ENCODE results near the gene FXYD5. TPM values are rescaled to one million over a fixed set of nuclear protein-coding genes. Genes with fewer than 3 reads are reported as not detected.

Gene FXYD5
- total and polyA plus RNA-seq, 9 of the 15 experiments (the other 6 are each of a cell fraction or from before 2014, with no cell fraction given): 104 to 537 (median 174) TPM

DNA sequence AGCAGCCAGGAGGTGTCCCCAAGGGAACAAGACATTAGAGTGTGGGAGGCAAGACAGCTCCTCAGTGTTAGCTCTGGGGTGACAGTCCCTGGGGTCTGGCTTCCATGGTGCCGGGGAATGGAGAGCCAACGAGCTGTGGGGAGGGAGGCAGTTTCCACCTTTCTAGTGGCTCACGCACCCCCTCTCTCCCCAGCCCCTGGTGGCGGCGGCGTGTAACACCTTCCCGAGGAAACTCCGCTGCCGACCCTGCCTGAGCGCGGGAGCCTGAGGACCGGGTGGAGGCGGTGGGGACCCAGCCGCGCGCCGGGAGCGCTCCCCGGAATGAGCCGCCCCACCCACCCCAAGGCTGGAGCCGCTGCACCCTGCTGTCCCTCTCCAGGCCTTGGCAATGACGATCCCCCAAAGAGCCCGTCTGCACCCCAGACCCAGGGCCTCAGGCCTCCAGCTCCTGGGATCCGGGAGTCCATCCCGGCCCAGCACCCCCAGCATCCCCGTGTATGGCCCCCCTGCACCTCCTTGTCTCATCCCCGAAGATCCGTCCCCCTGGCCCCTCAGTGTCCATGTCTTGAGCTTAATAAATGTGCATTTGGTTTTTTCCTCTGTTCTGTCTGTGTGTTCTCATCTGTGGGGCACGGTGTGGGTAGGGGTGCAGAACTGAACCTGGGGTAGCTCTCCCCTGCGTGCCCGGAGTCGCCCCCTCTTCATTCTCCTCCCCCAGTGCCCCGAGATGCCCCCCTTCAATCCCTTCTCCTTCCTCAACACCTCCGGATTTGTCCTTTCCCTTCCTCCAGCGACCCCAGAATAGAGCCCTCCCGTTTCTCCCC lies 622 bp upstream of the FXYD5 start (continued):
- TF ChIP-seq, protein P1, sequence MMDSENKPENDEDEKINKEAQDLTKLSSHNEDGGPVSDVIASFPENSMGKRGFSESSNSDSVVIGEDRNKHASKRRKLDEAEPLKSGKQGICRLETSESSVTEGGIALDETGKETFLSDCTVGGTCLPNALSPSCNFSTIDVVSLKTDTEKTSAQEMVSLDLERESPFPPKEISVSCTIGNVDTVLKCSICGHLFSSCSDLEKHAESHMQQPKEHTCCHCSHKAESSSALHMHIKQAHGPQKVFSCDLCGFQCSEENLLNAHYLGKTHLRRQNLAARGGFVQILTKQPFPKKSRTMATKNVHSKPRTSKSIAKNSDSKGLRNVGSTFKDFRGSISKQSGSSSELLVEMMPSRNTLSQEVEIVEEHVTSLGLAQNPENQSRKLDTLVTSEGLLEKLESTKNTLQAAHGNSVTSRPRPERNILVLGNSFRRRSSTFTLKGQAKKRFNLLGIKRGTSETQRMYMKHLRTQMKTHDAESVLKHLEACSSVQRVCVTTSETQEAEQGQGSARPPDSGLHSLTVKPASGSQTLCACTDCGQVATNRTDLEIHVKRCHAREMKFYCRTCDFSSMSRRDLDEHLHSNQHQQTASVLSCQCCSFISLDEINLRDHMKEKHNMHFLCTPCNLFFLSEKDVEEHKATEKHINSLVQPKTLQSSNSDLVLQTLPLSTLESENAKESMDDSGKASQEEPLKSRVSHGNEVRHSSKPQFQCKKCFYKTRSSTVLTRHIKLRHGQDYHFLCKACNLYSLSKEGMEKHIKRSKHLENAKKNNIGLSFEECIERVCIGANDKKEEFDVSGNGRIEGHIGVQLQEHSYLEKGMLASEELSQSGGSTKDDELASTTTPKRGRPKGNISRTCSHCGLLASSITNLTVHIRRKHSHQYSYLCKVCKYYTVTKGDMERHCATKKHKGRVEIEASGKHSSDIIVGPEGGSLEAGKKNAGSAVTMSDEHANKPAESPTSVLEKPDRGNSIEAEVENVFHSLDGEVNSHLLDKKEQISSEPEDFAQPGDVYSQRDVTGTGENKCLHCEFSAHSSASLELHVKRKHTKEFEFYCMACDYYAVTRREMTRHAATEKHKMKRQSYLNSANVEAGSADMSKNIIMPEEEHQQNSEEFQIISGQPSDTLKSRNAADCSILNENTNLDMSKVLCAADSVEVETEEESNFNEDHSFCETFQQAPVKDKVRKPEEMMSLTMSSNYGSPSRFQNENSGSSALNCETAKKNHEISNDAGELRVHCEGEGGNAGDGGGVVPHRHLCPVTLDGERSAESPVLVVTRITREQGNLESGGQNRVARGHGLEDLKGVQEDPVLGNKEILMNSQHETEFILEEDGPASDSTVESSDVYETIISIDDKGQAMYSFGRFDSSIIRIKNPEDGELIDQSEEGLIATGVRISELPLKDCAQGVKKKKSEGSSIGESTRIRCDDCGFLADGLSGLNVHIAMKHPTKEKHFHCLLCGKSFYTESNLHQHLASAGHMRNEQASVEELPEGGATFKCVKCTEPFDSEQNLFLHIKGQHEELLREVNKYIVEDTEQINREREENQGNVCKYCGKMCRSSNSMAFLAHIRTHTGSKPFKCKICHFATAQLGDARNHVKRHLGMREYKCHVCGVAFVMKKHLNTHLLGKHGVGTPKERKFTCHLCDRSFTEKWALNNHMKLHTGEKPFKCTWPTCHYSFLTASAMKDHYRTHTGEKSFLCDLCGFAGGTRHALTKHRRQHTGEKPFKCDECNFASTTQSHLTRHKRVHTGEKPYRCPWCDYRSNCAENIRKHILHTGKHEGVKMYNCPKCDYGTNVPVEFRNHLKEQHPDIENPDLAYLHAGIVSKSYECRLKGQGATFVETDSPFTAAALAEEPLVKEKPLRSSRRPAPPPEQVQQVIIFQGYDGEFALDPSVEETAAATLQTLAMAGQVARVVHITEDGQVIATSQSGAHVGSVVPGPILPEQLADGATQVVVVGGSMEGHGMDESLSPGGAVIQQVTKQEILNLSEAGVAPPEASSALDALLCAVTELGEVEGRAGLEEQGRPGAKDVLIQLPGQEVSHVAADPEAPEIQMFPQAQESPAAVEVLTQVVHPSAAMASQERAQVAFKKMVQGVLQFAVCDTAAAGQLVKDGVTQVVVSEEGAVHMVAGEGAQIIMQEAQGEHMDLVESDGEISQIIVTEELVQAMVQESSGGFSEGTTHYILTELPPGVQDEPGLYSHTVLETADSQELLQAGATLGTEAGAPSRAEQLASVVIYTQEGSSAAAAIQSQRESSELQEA (IDR thresholded peaks at IDR 0.05; ENCODE audit: low read depth): 0 out of 2 replicates have a peak, but pooled peaks have one; percentile 16
- TF ChIP-seq CREB1 (IDR thresholded peaks at IDR 0.05) (peak; percentile 27; the same call in 1 of the 2 replicates), CREB1 (CRISPR knock-in tag; IDR thresholded peaks at IDR 0.05) (no peak), MTF1 (CRISPR knock-in tag; IDR thresholded peaks at IDR 0.05; ENCODE audit: borderline replicate concordance) (no peak), NRF1 (conservative IDR thresholded peaks at IDR 0.05 in 1 of 2, IDR thresholded peaks at IDR 0.05 in 1 of 2) (peak; percentile 37 to 50), SREBF1 (IDR thresholded peaks at IDR 0.05; ENCODE audit: borderline replicate concordance, low read depth, low read length) (0 out of 2 replicates have a peak, but pooled peaks have one; percentile 30), ATF7 (IDR thresholded peaks at IDR 0.05) (no peak), ELF2 (CRISPR knock-in tag; IDR thresholded peaks at IDR 0.05) (no peak), SRSF7 (optimal IDR thresholded peaks at IDR 0.05; ENCODE audit: low read depth, low read length) (no peak), RFX1 (IDR thresholded peaks at IDR 0.05) (no peak), ESRRB (CRISPR knock-in tag; IDR thresholded peaks at IDR 0.05; ENCODE audit: borderline replicate concordance) (no peak)
- TF ChIP-seq, protein P2, sequence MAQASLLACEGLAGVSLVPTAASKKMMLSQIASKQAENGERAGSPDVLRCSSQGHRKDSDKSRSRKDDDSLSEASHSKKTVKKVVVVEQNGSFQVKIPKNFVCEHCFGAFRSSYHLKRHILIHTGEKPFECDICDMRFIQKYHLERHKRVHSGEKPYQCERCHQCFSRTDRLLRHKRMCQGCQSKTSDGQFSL (CRISPR knock-in tag; IDR thresholded peaks at IDR 0.05): peak; percentile 98
- TF ChIP-seq, protein P2 (tag; IDR thresholded peaks at IDR 0.05): peak in 1 of 2 experiments; percentile 94; a peak in 2 of 4 replicates
- TF ChIP-seq, protein P3, sequence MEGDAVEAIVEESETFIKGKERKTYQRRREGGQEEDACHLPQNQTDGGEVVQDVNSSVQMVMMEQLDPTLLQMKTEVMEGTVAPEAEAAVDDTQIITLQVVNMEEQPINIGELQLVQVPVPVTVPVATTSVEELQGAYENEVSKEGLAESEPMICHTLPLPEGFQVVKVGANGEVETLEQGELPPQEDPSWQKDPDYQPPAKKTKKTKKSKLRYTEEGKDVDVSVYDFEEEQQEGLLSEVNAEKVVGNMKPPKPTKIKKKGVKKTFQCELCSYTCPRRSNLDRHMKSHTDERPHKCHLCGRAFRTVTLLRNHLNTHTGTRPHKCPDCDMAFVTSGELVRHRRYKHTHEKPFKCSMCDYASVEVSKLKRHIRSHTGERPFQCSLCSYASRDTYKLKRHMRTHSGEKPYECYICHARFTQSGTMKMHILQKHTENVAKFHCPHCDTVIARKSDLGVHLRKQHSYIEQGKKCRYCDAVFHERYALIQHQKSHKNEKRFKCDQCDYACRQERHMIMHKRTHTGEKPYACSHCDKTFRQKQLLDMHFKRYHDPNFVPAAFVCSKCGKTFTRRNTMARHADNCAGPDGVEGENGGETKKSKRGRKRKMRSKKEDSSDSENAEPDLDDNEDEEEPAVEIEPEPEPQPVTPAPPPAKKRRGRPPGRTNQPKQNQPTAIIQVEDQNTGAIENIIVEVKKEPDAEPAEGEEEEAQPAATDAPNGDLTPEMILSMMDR (IDR thresholded peaks at IDR 0.05 in 2 of 3, conservative IDR thresholded peaks at IDR 0.05 in 1 of 3; ENCODE audit: insufficient read depth in 2 of 3, low read depth in 1 of 3, low read length in 3 of 3): peak; percentile 69 to 77 (median 76)
- TF ChIP-seq, protein P4, sequence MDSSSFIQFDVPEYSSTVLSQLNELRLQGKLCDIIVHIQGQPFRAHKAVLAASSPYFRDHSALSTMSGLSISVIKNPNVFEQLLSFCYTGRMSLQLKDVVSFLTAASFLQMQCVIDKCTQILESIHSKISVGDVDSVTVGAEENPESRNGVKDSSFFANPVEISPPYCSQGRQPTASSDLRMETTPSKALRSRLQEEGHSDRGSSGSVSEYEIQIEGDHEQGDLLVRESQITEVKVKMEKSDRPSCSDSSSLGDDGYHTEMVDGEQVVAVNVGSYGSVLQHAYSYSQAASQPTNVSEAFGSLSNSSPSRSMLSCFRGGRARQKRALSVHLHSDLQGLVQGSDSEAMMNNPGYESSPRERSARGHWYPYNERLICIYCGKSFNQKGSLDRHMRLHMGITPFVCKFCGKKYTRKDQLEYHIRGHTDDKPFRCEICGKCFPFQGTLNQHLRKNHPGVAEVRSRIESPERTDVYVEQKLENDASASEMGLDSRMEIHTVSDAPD (CRISPR knock-in tag; IDR thresholded peaks at IDR 0.05): no peak
